ENCODE results near the gene MECP2.
A peak's percentile ranks its signal among the peaks of the same experiment; 100 is the strongest.

Gene MECP2

DNA sequence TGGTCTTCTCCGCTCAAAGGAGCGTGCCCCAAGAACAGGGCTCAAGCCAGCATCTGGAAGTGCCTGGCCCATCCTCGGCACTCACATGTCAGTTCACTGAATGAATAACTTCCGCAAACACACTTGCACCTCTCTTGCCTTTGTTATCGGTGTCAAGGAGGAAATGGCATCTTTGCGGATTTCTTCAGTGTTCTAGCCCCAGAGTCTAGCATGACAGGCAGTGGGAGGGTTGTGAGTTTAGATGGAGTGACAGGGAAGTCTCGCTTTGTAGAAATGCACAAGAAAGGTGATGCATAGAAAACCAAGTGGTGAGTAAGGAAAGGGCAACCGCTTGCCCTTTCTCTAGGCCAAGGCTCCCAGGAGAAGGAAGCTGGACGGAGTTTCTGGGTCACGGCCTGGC is 17.6 kb upstream of the MECP2 start:
- DNase-seq, result no peak

DNA sequence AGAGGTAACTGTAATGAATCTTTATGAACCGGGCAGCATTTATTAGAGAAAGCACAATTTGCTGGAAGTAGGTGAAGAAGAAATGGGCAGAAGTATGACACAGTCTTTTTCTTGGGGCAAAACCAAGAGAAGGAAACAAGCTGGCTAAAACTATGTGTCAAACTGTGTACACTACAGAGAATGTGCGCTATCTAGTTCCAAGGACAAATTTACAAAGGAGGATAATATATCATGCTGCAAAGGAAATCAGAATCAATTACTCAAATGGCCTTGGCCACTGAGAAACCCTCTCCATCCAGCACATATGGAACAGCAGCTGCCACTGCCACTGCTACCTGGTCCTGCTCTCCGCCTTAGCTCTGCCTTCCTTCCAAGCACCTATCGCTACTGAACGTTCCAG is 17.1 kb upstream of the MECP2 start:
- DNase-seq, result no peak

DNA sequence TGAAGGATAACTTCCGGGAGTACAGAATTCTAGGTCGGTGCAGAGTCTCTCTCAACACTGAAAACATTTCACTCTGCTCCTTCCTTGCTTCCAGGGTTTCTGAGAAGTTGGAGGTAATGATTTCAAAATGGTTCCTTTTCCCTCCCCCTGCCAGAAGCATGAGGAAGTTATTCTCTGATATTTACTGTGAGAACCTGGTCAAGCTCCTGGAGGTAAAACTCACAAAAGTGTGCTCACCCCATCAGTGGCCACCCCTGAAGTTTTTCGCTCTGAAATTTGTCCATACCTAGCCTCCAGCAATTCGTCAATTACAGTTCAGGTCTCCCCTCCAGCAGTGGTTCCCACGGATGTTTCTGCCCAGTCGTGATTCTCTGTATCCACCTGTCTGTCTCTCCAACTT is 16.2 kb upstream of the MECP2 start:
- no peak for DNase-seq

GRCh38 chrX:154098551-154098950 is 1.0 kb upstream of the MECP2 start:
- no peak for DNase-seq

DNA sequence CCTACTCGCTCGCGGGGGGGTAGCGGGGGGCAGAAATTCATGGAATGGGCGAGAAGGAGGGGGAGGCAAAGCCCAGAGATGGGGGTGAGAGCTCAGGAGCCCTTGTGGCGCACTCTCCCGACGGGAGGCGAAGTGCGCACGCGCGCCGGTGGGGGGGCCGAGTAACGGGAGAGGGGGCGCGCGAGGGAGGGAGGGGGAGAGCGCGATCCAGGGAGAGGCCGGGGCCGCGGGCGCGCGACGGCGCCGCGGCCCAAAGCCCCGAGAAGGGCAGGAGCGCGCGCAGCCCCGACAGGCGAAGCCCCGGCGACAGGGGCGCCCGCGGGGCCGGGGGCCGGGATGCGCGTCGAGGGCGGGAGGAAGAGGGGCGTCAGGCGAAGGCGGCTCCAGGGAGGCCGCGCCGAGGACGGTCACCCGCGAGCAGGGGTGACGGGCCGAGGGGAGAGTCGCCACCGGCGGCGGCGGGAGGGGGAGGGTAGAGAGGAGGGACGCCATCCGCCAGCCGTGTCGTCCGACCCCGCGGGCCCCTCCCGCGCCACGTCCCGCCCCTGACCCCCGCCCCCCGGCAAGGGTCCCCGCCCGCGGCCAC is 421 bp downstream of the MECP2 start:
- peak; percentile 67 for DNase-seq

- DNase-seq, result no peak
These were observed 1.1 kb downstream of the MECP2 start for GRCh38 chrX:154096140-154097002.

DNA sequence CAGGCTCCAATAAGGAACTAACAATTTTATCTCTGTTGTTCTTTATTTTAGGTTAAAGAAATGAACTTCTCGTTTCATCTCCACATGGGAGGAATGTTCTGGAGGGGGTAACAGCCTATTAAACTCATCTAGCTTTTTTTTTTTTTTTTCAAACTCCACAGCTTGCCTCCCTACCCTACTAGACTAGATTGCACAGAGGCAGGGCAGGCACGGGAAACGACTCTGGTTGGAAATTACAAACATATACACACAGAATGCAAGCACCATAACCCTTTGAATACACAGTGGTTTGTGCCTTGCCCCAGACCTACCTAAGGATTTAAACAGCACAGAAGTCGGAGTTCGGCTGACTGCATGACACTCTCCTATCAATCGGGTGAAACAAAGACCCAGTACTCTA is 2.7 kb downstream of the MECP2 start:
- DNase-seq, result no peak

DNA sequence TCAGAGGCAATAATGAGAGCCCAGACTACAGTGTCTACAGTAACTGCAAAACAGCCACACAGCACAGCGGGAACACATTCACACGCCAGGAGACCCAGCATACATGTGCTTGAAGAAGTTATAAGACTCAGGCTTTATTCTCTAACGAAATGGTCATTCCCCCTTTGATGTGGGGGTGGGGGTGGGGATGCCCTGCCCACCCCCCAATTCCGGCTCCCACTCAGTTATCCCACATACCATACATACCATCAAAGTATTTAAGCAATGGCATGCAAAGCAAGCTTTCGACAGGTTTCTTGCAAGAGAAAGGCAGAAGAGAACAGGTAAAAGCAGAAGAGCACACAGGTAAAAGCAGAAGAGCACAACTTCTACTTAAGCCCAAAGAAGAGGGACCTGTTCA is 3.6 kb downstream of the MECP2 start:
- no peak for DNase-seq

DNA sequence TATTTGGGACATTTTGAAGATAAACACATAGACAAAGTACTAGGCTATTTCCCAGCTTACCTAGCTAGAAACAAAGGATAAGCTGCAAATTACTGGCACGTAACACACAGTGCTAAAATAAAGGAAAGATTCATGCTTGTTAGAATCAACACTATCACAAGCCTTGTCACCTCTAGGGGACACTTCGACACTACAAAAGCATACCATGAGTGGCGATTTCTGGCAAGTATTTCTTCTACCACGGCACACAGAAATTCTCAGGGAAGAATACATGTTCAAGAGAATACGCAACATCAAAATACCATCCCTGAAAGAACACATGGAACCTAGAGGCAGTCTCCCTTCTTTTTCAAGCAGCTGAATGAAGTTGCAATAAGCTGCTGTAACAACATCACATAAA is 5.1 kb downstream of the MECP2 start:
- DNase-seq, result no peak

DNA sequence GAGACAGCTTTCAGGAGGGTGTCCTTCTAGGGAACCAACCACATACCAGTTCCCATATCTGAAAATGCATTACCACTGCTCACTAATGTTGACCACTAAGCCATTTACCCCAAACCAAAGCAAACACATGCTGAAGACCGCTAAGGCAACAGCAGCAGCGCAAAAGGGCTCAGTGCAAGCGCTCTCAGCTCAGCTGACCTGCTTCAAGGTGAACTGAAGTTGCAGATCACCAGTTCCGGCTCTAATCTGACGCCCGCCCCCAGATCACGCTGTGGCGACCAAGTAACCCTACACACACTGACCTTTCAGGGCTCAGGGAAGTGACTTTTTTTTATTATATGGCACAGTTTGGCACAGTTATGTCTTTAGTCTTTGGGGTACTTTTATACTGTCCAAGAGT is 5.8 kb downstream of the MECP2 start:
- no peak for DNase-seq

DNA sequence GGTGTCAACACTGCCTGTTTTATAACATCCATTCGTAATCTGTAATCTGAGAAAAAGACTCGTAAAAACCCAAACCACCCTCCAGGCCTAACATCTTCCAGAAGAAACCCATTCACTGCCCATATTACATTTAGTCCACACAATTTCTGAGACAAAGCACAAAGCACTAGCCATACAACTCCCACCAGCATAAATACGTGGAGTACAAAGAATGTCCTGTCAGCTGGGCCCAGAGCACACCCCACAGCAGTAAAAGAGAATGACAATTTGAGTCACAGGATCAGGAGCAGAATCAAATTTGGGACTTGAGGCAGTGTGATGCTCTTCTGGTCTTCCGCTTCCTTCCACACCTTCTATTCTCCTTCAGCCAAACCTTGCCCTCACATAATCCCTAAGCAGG is 6.8 kb downstream of the MECP2 start:
- no peak for DNase-seq

DNA sequence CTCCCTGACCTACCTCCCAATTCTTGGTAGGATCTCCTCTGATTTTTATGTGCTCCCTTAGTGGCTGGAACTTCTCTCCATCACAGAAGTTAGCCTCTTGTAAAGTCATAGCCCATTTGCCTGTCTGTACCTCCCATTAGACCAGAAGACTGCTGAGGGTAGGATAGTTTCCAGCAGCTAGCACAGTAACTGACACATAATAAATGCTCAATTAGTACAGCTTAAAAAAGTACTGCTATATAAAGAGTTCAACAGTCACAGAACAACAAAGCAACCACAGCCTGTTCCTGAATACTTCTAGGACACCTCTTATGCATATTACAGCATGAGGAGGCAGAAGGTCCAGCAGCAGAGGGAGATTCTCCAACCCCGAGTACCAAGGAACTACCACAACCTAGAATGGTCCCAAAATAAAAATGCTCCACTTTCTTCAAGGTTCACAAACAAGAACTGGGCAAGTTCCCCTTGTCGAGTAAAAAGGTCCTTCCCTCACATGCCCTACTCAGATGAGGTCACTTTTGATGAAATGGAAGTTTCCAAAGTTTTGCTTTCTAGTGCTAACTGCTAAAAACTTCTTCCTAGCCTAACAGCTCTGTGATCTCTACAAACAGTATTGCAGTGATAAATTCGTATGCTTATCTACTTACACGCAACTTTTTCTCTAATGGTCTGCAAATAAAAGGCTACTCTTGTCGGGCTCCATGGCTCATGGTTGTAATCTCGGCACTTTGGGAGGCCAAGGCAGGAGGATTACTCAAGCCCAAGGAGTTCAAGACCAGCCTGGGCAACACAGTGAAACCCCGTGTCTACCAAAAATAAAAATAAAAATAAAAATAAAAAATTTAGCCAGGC is 12.8 kb downstream of the MECP2 start:
- DNase-seq, result no peak

GRCh38 chrX:154083126-154083517 is 14.4 kb downstream of the MECP2 start:
- DNase-seq, result no peak

- DNase-seq, result no peak
These were observed 15.0 kb downstream of the MECP2 start for GRCh38 chrX:154082396-154083125.

GRCh38 chrX:154077101-154077500 is 20.4 kb downstream of the MECP2 start:
- DNase-seq, result no peak

DNA sequence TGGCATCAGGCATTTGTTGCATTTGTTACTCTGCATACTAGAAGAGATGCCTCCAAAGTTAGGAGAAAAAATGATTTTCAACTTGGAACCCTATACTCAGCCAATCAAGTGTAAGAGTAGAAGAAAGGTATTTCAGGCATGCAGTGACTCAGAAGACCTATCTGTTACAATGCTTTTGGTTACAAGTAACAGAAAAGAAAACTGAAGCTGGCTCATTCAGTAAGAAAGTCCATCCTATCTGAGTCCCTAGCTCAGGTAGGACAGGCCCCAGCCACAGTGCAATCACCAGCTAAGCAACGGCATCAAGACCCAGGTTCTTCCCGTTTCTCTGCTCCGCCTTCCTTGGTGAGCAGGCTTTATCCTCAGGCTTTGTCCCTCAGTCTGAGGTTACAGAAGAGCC is 23.3 kb downstream of the MECP2 start:
- no peak for DNase-seq

- DNase-seq, result no peak
These were observed 25.3 kb downstream of the MECP2 start for GRCh38 chrX:154072192-154072591.

- DNase-seq, result no peak
These were observed 29.0 kb downstream of the MECP2 start for GRCh38 chrX:154068560-154068959.

DNA sequence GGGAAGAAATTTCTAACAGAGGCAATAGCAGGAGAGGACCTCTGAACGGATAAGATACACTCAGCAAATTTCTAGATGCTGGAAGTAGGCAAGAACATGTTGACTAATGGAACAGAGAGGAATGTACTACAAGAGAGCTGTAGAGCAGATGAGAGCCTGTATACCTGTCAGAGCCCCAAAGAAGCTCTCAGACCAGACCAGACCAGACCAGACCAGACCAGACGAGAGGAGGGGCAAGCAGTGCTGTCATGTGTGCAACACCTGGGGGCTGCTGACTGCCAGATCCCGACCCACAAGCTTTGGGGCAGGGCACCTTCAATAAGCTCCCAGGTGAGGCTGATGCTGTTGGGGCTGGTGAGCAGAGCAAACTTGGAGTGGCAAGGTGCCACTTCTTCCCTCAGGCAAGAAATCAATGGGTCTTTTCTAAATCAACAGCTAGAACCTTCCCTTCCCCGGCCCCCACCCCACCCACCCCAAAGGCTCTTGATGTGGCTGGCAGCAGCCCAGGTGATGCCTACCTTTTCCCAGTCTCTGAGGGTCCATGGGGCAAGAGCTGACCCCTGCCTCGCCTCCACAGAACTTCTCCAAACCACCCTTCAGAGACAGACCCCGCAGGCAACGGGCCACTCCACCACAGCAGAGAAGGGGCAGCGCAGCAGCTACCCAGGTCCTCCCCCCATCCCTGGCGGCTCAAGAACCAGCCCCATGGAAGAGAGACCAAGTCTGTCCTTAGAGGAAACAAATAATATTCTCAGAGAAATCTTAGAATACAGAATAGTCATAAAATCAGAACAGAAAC is 32.7 kb downstream of the MECP2 start:
- DNase-seq, result no peak

DNA sequence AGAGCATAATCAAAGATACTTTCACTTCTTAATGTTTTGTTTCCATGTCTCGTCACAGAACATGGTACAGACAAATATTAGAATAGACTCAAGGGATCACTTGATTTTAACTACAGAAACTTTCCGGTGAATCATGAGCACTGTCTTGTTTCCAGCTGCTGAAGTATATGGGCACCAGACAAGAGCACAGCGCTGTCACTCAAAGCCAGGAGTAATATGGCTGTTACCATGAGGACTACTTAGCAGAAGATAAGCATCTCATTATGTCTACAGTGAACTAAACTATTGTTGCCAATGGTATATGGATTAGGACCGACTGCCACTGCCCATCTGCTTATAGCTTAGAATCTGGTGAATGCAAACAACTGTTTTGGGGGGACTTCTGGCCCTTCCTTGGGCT is 34.3 kb downstream of the MECP2 start:
- no peak for DNase-seq

DNA sequence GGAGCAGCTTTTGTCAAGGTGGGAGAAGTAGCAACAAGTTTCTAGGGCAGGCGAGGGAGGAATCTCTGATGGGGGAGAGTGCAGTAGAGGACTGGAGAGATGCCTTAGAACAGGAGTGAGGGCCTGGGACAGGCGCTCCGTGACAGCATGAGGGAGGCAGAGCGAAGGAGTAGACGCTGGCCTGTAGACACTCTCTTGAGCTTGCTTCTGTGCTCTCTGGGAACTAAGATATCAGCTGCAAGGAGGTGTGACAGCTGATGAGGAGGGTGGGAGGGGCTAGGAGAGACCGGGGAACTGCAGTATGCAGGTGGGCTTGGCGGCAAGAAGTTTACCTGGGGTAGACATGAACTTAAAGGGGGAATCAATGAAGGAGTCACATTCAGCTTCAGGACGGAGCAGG is 35.7 kb downstream of the MECP2 start:
- no peak for DNase-seq

- no peak for DNase-seq
These were observed 37.7 kb downstream of the MECP2 start for GRCh38 chrX:154059729-154060245.
